Activated effector memory CD4-positive, alpha-beta T cell treated with anti-CD3 and anti-CD28 coated beads, Interleukin-2, amount 50 U/mL, for 16 hours (primary cell): Measurements from ENCODE around the gene TRAPPC2B.
"Not testable (repeated sequence)": the region's sequence is repeated elsewhere in the genome, so short reads cannot be mapped to it uniquely, and the experiment has no call there.

ENCODE experiments used
- DNase-seq: peaks from one replicate; pipeline ENCODE4 v3.0.0-alpha.2; 2020

The TRAPPC2B gene

DNA sequence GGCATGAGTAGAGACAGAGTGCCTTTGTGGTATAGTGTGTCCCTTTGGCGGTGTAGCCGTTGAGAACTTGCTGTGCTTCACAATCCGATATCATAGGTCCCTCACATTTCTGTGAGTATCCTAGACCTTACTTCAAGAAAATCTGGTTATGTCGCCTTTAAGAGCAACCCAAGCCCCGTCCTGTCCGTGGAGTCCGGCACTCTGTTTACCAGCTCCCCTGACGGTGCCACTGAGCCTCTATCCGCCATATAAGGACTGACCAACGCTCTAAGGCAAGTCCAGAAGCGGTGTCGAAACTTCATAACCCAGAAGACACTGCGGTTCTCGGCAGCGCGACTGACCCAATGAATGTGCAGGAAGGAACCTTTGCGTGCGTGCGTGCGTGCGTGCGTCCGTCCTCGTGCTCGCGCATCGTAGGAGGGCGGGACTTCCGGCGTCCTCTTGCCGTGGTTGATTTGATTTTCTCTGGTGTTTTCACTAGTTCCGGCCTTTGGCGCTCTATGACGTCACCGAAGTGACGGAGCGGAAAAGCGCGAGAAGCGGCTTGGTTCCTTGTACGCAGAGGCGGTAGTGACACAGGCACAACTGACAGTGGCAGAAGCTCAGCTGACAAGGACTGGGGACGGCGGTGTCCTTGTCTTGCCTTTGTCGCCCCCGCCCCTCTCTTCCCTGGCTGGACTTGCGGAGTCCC lies at the start of gene TRAPPC2B, which contains the start of gene ZNF547:
Gene TRAPPC2B, plus strand, starts transcription at position 555 of the 691 bp plus-strand sequence. CDS start 1,283 bp downstream, outside the sequence.
Gene ZNF547, plus strand, starts transcription at position 555 of the 691 bp plus-strand sequence. CDS start 5,005 bp downstream, outside the sequence.
- DNase-seq = peak; percentile 99

DNA sequence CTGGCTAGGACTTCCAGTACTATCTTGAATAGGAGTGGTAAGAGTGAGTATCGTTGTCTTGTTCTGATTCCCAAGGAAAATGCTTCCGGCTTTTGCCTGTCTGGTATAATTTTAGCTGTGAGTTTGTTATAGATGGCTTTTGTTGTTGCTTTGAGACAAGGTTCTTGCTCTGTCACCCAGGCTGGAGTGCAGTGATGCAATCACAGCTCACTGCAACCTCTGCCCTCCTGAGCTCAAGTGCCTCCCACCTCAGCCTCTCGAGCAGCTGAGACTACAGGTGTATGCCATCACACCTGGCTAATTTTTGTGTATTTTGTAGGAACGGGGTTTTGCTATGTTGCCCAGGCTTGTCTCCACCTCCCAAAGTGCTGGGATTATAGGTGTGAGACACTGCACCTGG lies 49.2 kb upstream of the TRAPPC2B start:
- DNase-seq = no peak

DNA sequence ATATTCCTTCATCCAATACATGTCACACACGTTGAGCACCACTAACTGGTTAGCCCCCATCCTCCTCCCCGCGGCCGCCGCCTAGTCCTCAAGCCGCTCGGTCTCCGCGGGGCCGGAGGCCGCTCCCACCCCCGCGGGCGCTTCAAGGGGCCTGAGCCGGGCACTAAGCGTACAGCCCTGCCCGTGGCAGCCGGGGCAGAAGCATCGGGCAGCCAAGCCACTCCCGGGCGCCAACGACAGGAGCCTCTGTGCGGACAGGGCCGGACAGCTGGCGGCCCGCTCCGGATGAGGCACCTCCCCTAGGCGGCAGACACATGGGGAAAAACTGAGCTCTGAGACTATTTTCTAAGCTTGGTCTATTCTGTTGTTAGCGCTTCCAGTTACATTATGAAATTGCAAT lies 45.8 kb upstream of the TRAPPC2B start:
- DNase-seq = no peak

DNA sequence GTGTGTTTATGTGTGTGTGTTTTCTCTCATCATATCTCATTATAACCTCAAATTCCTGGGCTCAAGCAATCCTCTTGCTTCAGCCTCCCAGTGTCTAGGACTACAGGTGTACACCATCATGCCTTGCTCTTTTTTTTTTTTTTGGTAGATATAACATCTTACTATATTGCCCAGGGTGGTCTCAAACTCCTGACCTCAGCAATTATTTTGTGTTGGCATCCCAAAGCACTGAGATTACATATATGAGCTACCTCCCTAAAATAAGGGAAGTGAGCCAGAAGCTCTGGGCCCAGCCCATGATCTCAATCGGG lies 43.5 kb upstream of the TRAPPC2B start:
- no peak for DNase-seq

DNA sequence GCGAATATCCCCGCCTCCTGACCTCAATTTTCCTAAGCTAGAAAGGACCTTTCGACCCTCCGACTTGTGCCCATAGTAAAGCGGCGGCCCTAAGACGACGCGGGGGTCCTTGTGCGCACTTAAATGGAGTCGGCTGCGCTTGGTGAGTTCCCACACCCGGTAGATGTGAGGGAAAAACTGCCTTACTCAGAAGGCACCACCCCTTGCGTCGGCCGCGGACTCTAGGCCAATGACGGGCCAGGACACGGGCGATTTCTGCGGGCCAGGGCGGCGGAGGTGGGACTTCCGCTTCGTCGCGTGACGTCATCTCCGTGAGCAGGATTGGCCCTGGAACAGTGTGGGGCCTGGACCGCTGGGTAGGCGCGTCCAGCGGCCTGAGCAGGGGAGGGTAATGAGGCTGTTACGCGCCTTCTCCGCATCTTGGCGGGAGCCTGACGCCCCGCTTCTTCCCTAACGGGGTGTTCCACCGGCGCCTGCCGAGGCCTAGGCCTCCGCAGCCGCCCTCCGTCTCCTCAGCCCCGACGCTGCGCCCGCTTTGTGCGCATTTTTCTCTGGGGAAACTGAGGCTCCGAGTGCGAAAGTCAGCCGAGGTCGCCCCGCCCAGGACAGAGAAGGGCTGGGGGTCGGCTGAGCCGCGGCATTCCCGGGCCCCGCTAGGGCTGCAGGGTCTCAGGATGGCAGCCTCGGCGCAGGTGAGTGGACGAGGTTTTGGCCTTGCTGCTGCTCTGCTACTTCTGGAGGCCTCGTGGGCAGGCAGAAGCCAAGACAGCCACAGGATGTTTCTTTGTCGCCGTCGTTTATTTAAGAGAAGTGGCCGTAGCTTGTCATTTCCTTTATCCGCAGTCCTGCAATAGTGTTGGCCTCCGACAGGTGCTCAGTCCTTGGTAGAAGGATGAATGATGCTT lies 42.9 kb upstream of the TRAPPC2B start, which contains the start of gene ZNF543:
Gene ZNF543, plus strand, starts transcription at position 293 of the 905 bp plus-strand sequence. Its CDS starts 382 bp downstream, at position 675.
- peak; percentile 97 for DNase-seq

DNA sequence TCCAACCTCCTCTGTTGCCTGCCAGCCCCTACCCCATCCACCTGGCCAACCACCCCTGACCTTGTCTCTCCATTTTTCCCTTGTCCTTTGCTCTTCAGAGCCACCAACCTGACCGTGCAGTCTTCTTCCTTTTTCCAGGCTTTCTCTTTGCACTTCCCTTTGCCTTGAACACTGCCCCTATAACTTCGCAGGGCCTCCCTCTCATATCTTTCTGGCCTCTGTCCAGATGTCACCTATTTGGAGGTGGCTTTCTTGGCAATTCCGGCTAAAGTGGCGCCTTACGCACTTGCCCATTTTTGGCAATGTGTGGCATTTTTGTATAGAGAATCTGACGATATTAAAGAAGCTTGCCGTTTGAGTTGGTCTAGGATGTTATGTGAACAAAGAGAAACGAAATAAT lies 42.2 kb upstream of the TRAPPC2B start:
- no peak for DNase-seq

DNA sequence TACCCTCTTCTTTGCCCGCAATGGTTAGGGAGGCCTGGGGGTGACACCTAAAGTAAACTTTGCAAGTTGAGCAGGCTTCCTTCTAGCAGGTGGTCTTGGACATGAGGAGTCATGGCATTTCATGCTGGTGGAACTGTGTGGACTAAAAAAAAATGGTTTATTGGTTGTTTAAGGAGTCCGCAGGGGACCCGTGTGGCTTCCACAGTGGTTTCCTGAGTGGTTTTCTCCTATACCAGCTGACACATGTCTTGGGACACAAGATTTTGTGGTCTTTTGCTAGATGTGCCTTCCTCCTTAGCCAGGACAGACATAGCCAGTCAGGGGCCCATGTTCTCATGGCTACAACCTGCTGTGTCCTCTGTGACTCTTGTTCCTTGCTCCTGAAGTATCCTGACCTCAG lies 41.6 kb upstream of the TRAPPC2B start:
- DNase-seq = no peak

DNA sequence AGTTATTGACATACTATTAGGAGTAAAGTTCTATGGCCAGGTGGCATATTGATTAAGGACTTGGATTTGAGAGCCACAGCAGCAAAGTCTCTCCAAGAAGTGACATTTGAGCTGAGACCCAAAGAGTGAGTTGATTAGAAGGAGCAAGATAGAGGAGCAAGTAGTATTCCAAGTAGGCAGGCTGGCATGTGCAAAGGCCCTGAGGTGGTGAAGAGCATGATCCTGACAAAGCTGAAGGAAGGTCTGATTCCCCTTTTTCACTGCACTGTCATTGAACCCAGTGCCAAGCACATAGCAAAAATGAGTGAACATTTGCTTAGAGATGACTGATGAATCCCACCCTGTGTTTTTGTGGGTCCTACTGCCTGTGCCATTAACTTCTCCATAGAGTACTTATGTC lies 38.4 kb upstream of the TRAPPC2B start:
- no peak for DNase-seq

DNA sequence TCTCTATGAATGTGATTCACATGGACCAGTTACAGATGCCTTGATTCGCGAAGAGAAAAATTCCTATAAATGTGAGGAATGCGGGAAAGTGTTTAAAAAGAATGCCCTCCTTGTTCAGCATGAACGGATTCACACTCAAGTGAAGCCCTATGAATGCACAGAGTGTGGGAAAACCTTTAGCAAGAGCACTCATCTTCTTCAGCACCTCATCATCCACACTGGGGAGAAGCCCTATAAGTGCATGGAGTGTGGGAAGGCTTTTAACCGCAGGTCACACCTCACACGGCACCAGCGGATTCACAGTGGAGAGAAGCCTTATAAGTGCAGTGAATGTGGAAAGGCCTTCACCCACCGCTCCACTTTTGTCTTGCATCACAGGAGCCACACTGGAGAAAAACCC lies 35.4 kb upstream of the TRAPPC2B start:
- DNase-seq = no peak

DNA sequence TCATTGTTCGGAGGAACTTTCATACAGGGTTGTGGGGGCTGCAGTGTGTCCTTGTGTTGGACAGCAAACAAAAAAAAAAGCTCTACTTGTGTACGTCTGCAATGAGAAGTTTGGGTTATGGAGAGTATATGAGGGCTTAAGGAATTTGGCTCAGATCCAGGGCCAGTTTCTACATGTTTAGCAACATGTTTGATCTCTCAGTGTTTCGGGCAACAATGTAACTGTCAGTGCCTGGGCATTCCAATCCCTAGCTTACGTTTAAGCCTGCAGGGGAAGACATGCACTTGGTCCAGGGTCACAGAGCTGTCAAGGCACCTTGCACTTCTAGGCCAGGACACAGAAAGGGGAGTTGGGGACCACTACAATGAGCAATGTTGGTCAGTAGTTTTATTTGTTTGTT lies 29.2 kb upstream of the TRAPPC2B start:
- no peak for DNase-seq

DNA sequence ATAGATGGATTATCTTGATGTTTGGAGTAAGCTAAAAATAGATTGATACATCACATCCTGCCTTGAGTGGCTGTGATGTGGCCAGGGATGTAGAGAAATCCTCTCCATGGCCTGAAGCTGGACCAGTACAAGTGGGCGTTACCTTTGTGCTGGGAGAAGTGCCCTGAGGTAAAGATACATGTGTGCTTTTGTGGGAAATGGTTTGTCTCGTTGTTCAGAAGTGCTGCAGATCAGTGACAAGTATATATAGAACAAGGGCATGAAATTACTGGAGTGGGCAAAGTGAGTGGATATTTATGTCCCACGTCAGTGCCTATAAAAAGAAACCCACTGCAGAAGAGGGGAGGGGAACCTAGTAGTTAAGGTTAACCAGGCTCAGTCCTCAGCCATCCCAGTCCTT lies 24.5 kb upstream of the TRAPPC2B start:
- DNase-seq = no peak

DNA sequence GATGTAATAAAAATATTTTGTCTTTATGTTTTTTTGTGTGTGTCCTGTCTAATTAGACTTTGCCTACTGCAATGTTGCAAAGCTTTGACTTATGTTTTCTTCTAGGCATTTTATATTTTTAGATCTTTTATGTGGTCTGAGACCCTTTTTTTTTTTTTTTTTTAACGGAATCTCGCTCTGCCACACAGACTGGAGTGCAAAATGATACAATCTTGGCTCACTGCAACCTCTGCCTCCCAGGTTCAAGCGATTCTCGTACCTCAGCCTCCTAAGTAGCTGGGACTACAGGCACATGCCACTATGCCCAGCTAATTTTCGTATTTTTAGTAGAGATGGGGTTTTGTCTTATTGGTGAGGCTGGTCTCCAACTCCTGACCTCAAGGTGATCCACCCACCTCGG lies 20.8 kb upstream of the TRAPPC2B start:
- DNase-seq = no peak

DNA sequence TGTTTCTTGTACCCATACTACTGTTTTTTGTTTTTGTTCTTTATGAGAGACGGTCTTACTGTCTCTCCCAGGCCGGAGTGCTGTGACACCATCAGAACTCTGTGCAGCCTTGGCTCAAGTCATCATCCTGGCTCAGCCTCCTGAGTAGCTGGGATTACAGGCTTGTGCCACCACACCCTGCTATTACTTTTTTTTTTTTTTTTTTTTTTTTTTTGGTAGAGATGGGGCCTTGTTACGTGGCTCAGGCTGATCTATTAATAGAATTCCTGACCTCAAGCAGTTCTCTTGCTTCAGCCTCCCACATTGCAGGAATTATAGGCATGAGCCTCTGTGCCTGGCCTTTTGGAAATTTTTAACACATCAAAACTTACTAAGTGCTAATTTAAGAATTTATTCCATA lies 15.2 kb upstream of the TRAPPC2B start:
- no peak for DNase-seq

DNA sequence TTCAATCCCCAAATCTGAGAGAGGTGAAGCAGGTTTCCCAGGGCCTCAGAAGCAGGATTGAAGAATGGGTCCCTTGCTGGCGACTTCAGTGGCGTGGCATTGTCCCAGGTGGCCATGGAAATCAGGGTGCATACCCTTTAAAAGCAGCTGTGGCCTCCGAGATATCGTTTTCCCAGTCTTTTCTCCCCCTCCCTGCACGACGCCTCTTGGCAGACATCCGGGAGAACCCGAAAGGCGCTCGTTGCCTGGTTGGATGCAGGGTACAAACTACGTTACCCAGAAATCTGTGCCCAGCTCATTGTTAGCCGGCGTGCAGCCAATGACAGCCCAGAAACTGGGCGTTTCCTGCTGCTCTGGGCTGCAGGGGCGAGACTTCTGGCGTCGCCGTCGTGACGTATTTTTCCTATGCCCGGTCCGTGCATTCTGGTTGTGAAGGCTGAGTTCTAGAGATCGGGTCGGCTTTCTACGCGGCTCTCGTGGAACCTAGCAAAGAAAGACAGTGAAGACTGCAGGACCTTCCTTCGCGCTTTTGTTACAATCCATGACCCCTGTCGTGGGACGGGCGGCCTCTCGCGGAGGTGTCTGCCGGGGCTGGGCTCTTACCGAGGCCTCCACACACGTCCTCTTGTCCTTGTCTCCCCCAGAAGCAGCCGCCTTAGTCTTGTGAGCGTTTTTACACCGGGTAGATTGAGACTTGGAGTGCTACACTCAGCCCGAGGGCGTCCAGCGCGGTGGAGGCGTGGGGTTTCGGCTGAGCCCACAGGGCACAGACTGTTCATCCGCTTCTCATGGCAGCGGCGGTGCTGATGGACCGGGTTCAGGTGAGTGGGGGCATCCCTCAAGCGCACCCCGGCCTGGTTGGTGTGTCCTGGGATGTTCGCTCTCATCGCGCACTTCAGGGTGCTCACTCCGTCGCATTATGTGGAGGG lies 12.2 kb upstream of the TRAPPC2B start, which contains the start of gene ZNF304:
Gene ZNF304, plus strand, starts transcription at position 395 of the 929 bp plus-strand sequence. Its CDS starts 394 bp downstream, at position 789.
- peak; percentile 93 for DNase-seq

DNA sequence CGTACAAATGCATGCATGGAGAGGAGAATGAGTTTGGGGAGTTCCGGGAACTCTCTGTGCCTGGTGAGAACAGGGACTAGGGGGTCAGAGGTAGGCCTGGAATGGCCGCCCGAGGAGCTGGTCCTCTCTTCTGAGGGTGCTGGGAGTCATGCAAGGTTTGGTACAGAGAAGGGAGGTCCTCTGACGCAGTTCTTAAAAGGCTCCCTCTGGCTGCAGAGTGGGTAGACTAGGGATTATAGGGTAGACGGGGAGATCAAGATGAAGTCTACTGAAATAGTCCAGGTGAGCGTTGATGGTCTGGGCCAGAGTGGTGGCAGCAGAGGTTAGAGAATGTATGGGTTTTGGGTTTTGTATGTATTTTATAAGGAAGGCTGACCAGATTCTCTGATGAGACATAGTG lies 11.5 kb upstream of the TRAPPC2B start:
- no peak for DNase-seq

DNA sequence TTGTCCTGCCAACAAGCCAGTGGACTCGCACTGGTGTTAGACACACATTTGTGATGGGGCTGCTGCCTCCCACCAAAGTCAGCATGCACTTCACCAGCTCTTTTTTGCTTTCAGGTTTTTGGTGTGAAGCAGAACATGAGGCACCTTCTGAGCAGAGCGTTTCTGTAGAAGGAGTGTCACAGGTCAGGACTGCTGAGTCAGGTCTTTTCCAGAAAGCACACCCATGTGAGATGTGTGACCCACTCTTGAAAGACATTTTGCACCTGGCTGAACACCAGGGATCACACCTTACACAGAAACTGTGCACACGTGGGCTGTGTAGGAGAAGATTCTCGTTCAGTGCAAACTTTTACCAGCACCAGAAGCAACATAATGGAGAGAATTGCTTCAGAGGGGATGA lies 7.4 kb upstream of the TRAPPC2B start:
- no peak for DNase-seq

DNA sequence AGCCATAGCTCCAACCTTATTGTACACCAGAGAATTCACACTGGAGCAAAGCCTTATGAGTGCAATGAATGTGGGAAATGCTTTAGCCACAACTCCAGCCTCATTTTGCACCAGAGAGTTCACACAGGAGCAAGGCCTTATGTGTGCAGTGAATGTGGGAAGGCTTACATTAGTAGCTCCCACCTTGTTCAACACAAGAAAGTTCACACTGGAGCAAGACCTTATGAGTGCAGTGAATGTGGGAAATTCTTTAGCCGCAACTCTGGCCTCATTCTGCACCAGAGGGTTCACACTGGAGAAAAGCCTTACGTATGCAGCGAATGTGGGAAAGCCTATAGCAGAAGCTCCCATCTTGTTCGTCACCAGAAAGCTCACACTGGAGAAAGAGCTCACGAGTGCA lies 5.9 kb upstream of the TRAPPC2B start:
- no peak for DNase-seq

DNA sequence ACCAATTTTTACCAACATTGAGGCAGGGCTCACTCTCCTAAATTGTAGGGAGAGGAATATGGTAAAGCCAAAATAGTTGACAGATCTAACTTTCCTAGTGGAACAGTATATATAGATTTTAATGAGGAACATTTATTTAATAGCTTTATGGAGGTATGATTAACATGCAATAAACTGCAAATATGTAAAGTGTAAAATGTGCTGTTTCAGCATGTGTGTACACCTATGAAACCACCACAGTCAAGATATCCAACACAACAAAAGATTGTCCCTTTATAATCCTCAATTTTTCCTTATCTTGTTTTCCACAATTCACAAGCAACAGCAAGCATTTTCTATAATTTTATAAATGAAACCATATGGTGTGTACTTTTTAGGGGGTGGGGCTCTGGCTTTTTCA lies 4.1 kb upstream of the TRAPPC2B start:
- DNase-seq = no peak

DNA sequence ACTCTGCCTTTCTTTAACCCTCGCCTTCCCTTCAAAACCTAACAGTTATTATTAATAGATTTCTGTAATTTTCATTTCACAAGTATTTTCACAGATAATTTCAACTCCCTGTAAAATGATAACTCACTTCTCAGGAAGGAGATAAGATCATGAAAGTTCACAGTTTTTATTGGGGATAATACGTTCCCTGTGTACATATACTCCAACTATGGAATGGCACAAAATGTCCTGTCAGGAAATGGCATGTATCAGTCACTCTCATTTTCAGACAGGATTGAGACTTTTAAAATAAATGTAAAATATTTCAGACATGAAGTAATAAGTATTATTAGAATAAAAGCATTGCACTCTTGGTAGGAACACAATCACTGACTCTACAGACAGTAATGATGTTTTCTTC lies 932 bp upstream of the TRAPPC2B start:
- DNase-seq = no peak

DNA sequence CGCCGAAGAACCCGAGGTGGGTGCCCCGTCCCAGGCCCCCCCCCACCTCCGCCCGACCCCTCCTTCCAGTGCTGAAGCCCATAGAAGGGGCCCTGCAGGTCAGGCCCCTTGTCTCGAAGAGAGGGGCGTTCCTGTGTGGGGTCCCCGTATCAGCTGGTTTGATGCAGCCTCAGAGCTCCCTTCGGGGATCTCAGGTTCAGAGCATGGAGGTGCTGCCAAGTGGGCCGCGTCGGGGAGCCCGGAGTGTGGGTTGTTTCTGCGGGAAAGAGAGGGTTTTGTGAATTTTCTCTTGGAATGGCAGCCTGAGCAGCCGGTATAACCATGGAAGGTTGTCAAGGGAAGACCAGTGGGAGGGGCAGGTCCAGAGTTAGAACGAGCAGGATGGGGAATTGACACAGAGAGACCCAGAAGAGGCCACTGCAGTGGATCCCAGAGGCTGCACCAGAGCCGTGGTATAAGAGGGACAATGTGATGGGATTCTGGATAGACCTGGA lies 384 bp downstream of the TRAPPC2B start:
- no peak for DNase-seq

DNA sequence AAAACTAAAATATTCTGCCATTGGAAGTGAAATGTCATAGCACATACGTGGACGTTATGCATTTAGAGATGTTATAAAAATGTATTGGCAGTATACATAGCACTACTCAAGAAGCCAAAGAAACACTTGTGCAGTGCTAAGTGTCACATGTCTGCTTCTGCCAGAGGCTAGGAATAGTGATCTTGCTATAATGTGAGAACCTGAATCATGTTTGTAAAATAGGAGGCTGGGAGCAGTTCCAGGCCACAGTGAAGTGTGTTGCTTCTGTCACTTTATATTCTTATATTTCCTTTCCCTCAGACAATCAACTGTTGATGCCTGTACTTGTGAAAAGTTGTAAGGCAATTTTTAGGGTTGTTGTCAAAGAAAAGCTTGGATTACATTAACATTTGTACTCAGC lies 3.4 kb downstream of the TRAPPC2B start:
- DNase-seq = no peak

DNA sequence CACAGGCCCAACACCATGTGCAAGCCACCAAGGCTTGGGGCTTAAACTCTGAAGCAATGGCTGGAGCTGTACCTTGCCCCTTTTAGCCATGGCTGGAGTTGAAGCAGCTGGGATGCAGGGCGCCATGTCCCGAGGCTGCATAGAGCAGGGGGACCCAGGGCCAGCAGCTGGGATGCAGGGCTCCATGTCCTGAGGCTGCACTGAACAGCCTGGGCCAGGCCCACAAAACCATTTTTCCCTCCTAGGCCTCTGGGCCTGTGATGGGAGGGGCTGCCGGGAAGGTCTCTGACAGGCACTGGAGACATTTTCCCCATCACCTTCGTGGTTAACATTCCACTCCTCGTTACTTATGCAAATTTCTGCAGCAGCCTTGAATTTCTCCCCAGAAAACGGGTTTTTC lies 10.8 kb downstream of the TRAPPC2B start:
- DNase-seq = no peak

DNA sequence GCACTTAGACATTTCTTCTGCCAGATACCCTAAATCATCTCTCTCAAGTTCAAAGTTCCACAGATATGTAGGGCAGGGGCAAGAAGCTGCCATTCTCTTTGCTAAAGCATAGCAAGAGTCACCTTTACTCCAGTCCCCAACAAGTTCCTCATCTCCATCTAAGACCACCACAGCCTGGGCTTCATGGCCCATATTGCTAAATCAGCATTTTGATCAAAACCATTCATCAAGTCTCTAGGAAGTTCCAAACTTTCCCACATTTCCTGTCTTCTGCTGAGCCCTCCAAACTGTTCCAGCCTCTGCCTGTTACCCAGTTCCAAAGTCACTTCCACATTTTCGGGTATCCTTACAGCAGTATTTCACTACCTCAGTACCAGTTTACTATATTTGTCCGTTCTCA lies 11.3 kb downstream of the TRAPPC2B start:
- DNase-seq = not testable (repeated sequence)
